Astrocyte (in vitro differentiated cells and primary cell): Measurements from ENCODE around the gene ADCK1. TPM values are rescaled to one million over a fixed set of nuclear protein-coding genes. Genes with fewer than 3 reads are reported as not detected.

Experiments used
- DNase-seq: peaks from one replicate; pipeline ENCODE4 v3.0.0-alpha.2; 2010; ENCODE audit warnings: low read depth
- FAIRE-seq: peaks from 2 replicates; lab custom pipeline; 2011; peaks lifted over from hg19 to GRCh38; lab: Jason Lieb, UNC
- H2AFZ ChIP-seq: 2 replicates; pipeline ENCODE4 v1.6.0; 2012; ENCODE audit warnings: low read depth, low read length, inconsistent platforms
- H3K27ac ChIP-seq: 2 replicates; pipeline ENCODE4 v1.5.1; 2011; ENCODE audit warnings: low read depth, low read length, inconsistent platforms
- H3K27me3 ChIP-seq: 2 replicates; pipeline ENCODE4 v1.6.0; 2011; ENCODE audit warnings: low read length, inconsistent platforms; ENCODE audit not compliant: insufficient read depth
- H3K36me3 ChIP-seq: 2 replicates; pipeline ENCODE4 v1.5.1; 2011; ENCODE audit warnings: low read length, inconsistent platforms; ENCODE audit not compliant: insufficient read depth
- H3K4me1 ChIP-seq: 2 replicates; pipeline ENCODE4 v1.5.1; 2011; ENCODE audit warnings: low read length, inconsistent platforms; ENCODE audit not compliant: insufficient read depth
- H3K4me2 ChIP-seq: 2 replicates; pipeline ENCODE4 v1.6.0; 2012; ENCODE audit warnings: low read length, inconsistent platforms
- H3K4me3 ChIP-seq: 2 replicates; pipeline ENCODE4 v1.5.1; 2011; ENCODE audit warnings: low read depth, mild to moderate bottlenecking, low read length, inconsistent platforms; ENCODE audit not compliant: insufficient read depth
- H3K79me2 ChIP-seq: 2 replicates; pipeline ENCODE4 v1.6.0; 2012; ENCODE audit warnings: mild to moderate bottlenecking, low read length, inconsistent platforms; ENCODE audit not compliant: insufficient read depth
- H3K9ac ChIP-seq: 2 replicates; pipeline ENCODE4 v1.6.0; 2012; ENCODE audit warnings: mild to moderate bottlenecking, low read length, inconsistent platforms
- H3K9me3 ChIP-seq: 2 replicates; pipeline ENCODE4 v1.5.1; 2012; ENCODE audit warnings: low read depth, mild to moderate bottlenecking, low read length, inconsistent platforms; ENCODE audit not compliant: insufficient read depth
- H4K20me1 ChIP-seq: 2 replicates; pipeline ENCODE4 v1.6.0; 2012; ENCODE audit warnings: low read length, inconsistent platforms; ENCODE audit not compliant: insufficient read depth
- H3K27ac Mint-ChIP-seq: one replicate; pipeline ENCODE4 v1.8.0; 2021; ENCODE audit warnings: mild to moderate bottlenecking, mixed read lengths; ENCODE audit not compliant: unreplicated experiment
- H3K27me3 Mint-ChIP-seq: one replicate; pipeline ENCODE4 v1.8.0; 2021; ENCODE audit warnings: low read depth, mixed read lengths; ENCODE audit not compliant: unreplicated experiment
- H3K36me3 Mint-ChIP-seq: one replicate; pipeline ENCODE4 v1.8.0; 2021; ENCODE audit warnings: low read depth, mixed read lengths; ENCODE audit not compliant: unreplicated experiment
- H3K4me1 Mint-ChIP-seq: one replicate; pipeline ENCODE4 v1.8.0; 2021; ENCODE audit warnings: low read depth, mixed read lengths; ENCODE audit not compliant: unreplicated experiment
- H3K4me3 Mint-ChIP-seq: one replicate; pipeline ENCODE4 v1.8.0; 2021; ENCODE audit warnings: mild to moderate bottlenecking, moderate library complexity, mixed read lengths; ENCODE audit not compliant: unreplicated experiment
- H3K9me3 Mint-ChIP-seq: one replicate; pipeline ENCODE4 v1.8.0; 2021; ENCODE audit warnings: mild to moderate bottlenecking, mixed read lengths; ENCODE audit not compliant: unreplicated experiment
- EZH2 ChIP-seq: IDR thresholded peaks from 2 replicates; pipeline ENCODE4 v1.6.1; 2012; ENCODE audit warnings: mild to moderate bottlenecking, low read length, inconsistent platforms; ENCODE audit not compliant: insufficient read depth
- total RNA-seq: library from RNA; stranded (reverse); gene quantifications from 2 replicates; pipeline ENCODE4 v1.2.1, GENCODE V29; 2021
- TF ChIP-seq, protein P1 (sequence below): IDR thresholded peaks from 2 replicates; pipeline ENCODE4 v1.5.1; 2011; ENCODE audit warnings: low read depth, mild to moderate bottlenecking, inconsistent platforms, low read length, moderate library complexity; ENCODE audit not compliant: insufficient read depth

The ADCK1 gene
- total RNA-seq, 1 donor from 2014 or later: 5.8 TPM

DNA sequence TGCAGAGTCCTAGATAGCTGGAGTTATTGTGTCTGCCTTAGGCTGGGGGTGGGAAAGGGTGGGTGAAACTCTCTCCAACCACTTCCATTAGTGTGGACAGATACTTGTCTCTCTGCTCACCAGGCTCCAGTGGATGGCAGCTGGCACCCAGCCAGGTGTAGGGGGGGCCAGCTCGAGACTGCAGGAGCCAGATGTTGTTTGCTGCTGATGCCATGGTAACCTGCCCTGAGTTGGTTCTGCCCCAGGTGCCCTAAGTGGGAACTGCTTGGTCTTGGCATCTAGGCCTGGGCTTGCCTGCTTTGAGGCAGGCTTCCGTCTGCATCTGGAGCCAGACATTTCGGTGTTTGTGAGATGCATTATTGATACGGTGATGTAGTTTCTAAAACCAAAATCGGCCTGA, 82.2 kb downstream of the ADCK1 start:
- DNase-seq (no peak), FAIRE-seq (no peak)
- H3K27me3 Mint-ChIP-seq: no peaks in the 10 kb centered on the region
- Histone ChIP-seq H3K4me3 (no peak overlapping the region), H3K9ac (no peak overlapping the region), H3K27me3 (no peaks in the 10 kb centered on the region), H3K4me1 (no peaks in the 10 kb centered on the region), H2AFZ (no peak overlapping the region), H3K27ac (no peak overlapping the region), H3K36me3 (no peaks in the 10 kb centered on the region), H3K9me3 (no peaks in the 10 kb centered on the region), H3K4me2 (no peak overlapping the region), H4K20me1 (no peaks in the 10 kb centered on the region), H3K79me2 (no peaks in the 10 kb centered on the region)
- no peaks in the 10 kb centered on the region for H3K9me3 Mint-ChIP-seq
- H3K4me1 Mint-ChIP-seq: peaks cover 7% of the 10 kb centered on the region
- H3K27ac Mint-ChIP-seq: no peak overlapping the region
- H3K36me3 Mint-ChIP-seq: no peaks in the 10 kb centered on the region
- H3K4me3 Mint-ChIP-seq: no peak overlapping the region
- TF ChIP-seq EZH2: no peak
- TF ChIP-seq, protein P1, sequence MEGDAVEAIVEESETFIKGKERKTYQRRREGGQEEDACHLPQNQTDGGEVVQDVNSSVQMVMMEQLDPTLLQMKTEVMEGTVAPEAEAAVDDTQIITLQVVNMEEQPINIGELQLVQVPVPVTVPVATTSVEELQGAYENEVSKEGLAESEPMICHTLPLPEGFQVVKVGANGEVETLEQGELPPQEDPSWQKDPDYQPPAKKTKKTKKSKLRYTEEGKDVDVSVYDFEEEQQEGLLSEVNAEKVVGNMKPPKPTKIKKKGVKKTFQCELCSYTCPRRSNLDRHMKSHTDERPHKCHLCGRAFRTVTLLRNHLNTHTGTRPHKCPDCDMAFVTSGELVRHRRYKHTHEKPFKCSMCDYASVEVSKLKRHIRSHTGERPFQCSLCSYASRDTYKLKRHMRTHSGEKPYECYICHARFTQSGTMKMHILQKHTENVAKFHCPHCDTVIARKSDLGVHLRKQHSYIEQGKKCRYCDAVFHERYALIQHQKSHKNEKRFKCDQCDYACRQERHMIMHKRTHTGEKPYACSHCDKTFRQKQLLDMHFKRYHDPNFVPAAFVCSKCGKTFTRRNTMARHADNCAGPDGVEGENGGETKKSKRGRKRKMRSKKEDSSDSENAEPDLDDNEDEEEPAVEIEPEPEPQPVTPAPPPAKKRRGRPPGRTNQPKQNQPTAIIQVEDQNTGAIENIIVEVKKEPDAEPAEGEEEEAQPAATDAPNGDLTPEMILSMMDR: no peak

DNA sequence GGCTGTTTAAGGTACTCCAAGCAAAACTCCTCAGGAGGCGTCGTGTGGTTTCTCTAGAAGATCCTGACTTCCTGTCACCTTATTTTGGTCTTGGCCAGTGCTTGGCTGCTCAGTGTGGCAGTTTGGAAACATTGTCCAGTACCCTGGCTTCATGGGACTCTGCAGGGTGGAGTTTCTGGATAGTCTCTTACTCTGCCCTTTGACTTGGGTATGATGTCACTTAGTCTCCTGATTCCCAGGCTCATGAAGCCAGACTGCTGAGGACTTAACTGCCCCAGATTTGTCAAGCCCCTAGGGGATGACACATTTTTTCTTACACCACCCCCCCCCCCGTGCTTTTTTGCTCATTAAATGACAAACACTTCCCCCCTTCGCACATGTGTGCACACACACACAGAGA, 82.7 kb downstream of the ADCK1 start:
- no peak for FAIRE-seq
- no peak overlapping the region for H3K27ac ChIP-seq
- no peaks in the 10 kb centered on the region for H3K79me2 ChIP-seq
- no peaks in the 10 kb centered on the region for H3K4me1 ChIP-seq
- no peak overlapping the region for H3K9ac ChIP-seq
- no peak for DNase-seq
- no peaks in the 10 kb centered on the region for H3K9me3 Mint-ChIP-seq
- H3K36me3 ChIP-seq: no peaks in the 10 kb centered on the region
- H3K36me3 Mint-ChIP-seq: peaks cover 3% of the 10 kb centered on the region
- no peaks in the 10 kb centered on the region for H3K27me3 ChIP-seq
- H3K4me1 Mint-ChIP-seq: peaks cover 7% of the 10 kb centered on the region
- no peaks in the 10 kb centered on the region for H4K20me1 ChIP-seq
- H3K4me3 ChIP-seq: no peak overlapping the region
- H3K4me3 Mint-ChIP-seq: no peak overlapping the region
- no peak overlapping the region for H3K4me2 ChIP-seq
- H3K27me3 Mint-ChIP-seq: no peaks in the 10 kb centered on the region
- TF ChIP-seq, protein P1: no peak
- TF ChIP-seq EZH2: no peak
- H2AFZ ChIP-seq: no peak overlapping the region
- H3K27ac Mint-ChIP-seq: no peak overlapping the region
- no peaks in the 10 kb centered on the region for H3K9me3 ChIP-seq

DNA sequence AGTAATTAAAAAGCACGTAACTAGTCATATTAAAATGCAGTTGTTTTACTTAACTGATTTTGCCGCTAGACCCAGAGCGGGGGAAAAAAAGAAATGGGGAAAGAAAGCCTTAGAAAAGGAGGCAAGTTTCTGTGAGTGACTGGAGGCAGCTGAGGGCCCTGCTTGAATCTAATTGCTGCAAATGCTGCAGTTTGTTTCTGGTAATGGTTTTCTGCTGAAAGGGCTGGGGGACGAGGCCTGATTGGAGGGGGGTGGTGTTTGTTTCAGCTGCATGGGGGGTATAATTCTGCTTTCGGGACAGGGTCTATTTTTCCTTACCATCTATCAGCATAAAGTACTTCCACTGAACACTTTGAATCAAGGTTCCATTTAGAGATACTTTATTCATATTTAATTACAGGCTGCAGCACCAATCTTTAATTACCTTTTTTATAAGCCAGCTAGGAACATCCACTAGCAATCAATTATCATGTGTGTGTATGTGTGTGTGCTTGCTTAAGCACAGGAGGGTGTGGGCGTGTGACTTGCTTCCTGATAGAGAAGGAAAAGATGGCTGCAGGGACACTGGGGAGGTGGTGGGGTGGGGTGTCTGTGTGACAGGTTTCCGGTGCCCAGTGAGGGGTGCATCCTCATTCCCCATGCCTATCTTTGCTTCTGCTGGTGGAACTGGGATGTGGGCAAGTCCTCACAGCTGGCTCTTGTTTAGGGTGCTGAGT, 83.4 kb downstream of the ADCK1 start:
- Histone ChIP-seq H3K79me2 (no peaks in the 10 kb centered on the region), H3K4me3 (no peak overlapping the region), H2AFZ (no peak overlapping the region), H3K9me3 (no peaks in the 10 kb centered on the region), H4K20me1 (no peaks in the 10 kb centered on the region), H3K4me2 (no peak overlapping the region), H3K27ac (no peak overlapping the region), H3K36me3 (no peaks in the 10 kb centered on the region), H3K27me3 (no peaks in the 10 kb centered on the region), H3K4me1 (no peaks in the 10 kb centered on the region), H3K9ac (no peak overlapping the region)
- no peak overlapping the region for H3K4me3 Mint-ChIP-seq
- H3K27ac Mint-ChIP-seq: no peak overlapping the region
- peaks cover 9% of the 10 kb centered on the region for H3K36me3 Mint-ChIP-seq
- peaks cover 7% of the 10 kb centered on the region for H3K4me1 Mint-ChIP-seq
- TF ChIP-seq, protein P1: no peak
- TF ChIP-seq EZH2: no peak
- H3K27me3 Mint-ChIP-seq: no peaks in the 10 kb centered on the region
- H3K9me3 Mint-ChIP-seq: peaks cover 2% of the 10 kb centered on the region
- no peak for FAIRE-seq
- no peak for DNase-seq
